ENCODE results near the gene NUDT14. TPM values are rescaled to one million over a fixed set of nuclear protein-coding genes. Genes with fewer than 3 reads are reported as not detected.

NUDT14 gene
- total RNA-seq, 1 donor from 2014 or later = 27.1 TPM

DNA sequence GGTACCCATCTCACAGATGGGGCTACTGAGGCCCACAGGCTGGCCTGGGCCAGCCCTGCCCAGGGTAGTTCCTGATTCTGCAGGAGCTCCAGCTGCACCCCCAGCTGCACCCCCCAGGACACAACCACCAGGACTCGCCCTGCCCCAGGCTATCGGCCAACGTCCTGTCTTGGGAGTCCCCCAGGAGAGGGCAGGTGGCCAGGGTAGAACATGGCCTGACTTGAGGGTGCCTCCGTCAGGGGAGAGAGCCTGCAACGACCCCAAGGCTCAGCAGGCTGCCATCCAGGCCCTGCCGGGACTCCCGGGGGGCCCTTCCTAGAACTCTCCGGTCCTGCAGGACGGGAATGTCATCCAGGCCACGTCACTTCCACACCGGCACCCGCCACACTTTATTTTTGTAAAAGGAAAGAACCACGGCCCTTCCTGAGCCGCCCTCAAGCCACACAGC, 28.3 kb downstream of the NUDT14 start:
- DNase-seq (ENCODE audit: low spot score) = no peak
- intact Hi-C loops (cut with DNase I) = no loop called here

- intact Hi-C loops (cut with DNase I) = no loop called here
- DNase-seq (ENCODE audit: low spot score) = no peak
Measured at GRCh38 chr14:105151838-105152793, 29.0 kb downstream of the NUDT14 start.

DNA sequence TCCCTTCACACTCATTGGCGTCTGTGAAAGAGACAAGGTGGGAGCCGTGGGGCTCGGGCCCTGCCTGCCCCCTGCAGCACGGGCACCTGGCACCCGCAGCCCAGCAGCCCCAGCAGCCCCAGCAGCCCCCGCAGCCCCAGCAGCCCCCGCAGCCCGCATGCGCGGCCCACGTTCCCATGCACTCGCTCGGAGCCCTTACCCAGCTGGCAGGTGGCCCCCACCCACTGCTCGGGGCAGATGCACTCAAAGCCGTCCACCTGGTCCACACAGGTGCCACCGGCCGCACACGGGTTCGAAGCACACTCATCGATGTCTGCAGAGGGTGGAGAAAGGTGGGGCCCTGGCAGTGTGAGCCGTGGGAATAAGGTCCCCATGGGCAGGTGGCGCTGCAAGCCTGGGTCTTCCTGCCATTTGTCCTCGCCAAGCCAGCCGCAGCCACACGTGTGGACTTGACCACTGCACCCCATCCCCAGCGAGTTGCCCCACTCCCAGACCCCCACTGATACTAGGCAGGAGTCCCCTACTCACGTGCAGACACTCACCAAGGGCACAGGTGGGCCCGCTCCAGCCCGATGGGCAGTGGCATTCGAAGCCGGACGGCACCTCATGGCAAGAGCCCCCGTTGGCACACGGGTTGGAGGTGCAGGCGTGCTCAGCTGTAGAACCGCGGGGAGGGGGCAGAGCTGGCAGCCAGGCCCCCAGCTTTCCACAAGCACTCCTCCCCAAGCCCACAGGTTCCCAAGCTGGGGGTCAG, 29.9 kb downstream of the NUDT14 start:
- DNase-seq (ENCODE audit: low spot score) = no peak
- intact Hi-C loops (cut with DNase I) = no loop called here

DNA sequence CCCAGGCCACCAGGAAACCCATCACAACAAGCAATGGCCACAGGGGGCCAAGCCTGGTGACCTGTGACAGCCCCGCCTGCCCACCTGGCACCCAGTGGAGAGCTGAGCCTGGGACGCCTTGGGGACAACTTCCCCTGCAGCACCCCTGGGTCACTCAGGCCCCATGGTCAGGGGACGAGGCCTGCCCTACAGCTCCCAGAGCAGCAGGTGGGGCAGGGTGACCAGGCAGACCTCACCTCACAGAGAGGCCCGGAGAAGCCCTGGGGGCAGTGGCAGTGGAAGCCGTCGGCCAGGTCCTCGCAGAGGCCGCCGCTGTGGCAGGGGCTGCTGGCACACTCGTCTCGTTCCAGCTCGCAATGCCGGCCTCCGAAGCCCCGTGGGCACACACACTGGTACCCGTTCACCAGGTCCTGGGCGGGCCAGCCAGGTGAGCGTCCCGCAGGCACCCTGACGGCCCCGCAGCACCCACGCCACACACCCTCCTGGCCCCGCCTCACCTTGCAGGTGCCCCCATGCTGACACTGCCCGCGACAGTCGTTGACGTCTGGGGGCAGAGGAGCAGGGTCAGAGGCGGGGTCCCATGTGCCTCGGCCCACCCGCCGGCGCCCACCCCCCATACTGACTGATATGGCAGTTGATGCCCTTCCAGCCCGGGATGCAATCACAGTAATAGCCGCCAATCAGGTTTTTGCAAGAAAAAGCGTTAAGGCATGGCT, 30.6 kb downstream of the NUDT14 start:
- DNase-seq (ENCODE audit: low spot score) = no peak
- intact Hi-C loops (cut with DNase I) = no loop called here

DNA sequence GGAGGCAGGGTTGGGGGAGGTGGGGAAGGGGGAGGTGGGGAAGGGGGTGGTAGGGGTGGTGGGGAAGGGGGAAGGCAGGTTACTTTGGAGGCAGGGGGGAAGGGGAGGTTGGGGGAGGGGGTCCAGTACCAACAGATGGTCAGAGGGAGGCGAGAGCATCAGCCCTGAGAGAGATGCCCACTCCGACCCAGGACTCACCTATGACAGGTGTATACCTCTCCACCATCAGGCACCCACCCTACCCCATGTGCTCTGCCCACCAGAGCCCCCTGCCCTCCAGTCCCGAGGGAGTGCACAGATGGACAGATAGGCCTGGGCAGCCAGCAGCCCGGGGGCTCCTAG, 31.1 kb downstream of the NUDT14 start:
- intact Hi-C loops (cut with DNase I) = no loop called here
- DNase-seq (ENCODE audit: low spot score) = no peak

GRCh38 chr14:105149146-105149781, 31.8 kb downstream of the NUDT14 start:
- DNase-seq (ENCODE audit: low spot score) = no peak
- intact Hi-C loops (cut with DNase I) = no loop called here

- intact Hi-C loops (cut with DNase I) = no loop called here
- no peak for DNase-seq (ENCODE audit: low spot score)
Measured at GRCh38 chr14:105148604-105149145, 32.4 kb downstream of the NUDT14 start.

DNA sequence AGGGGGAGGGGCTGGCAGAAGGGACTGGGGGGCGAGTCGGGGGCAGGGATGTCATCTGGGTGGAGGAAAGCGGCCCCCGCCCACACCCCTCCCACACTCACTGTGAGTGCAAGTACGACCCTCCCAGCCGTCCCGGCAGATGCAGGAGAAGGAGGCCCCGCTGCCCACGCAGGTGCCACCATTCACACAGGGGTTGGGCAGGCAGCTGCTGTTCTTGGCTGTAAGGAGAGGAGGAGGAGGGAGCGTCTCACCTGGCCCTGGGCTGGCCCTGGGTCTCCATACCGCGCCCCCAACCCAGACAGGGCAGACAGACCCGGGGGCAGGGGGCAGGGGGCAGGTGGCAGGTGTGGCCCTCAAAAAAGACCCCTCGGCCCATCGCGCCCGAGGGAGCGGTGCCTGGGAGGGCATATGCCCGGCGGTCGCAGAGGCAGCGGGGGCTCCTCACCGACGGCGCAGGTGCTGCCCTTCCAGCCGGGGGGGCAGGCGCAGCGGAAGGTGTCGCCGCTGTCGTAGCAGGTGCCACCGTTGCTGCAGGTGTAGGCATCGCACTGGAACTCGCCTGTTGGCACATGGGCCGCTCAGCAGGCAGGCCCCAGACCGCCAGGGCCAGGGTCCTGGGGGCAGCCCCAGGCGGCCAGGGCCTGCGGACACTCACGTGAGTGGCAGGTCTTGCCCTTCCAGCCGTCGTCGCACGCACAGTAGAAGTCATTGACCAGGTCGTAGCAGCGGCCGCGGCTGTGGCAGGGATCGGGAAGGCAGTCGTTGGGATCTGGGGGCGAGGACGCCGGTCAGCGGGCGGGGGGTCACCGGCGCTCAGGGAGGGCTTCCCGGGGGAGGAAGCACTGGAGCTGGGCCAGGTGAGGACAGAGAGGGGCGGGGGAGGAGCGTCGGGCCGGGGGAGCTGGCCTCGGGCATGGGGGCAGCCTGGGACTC, 33.2 kb downstream of the NUDT14 start:
- no peak for DNase-seq (ENCODE audit: low spot score)
- intact Hi-C loops (cut with DNase I) = no loop called here

DNA sequence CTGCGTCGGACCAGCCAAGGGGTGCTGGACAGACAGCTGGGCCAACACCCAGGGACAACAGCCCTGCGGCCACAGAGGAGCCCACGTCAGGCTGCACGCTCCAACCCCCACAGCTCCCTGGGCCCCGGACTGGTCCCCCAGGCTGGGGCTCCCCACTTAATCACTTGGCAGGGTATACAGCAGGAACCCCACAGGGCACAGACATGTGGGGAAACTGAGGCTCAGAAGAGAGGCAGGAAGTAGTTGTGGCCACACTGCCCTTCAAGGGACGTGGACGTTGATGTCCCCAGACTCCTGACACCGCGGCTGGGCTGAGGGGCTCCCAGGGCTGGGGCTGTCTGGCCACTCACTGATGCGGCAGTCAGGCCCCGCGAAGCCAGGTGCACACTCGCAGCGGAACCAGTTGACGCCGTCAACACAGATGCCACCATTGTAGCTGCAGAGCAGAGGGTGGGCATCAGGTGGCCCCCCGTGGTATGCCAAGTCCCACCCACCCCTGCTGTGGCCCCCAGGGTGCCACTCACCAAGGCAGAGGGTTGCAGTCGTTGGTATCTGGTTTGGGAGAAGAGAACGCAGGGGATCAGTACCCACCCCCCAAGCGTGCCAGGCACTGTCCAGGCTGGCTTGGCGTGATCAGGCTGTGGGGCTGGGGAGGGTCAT, 34.0 kb downstream of the NUDT14 start:
- intact Hi-C loops (cut with DNase I) = no loop called here
- DNase-seq (ENCODE audit: low spot score) = no peak

DNA sequence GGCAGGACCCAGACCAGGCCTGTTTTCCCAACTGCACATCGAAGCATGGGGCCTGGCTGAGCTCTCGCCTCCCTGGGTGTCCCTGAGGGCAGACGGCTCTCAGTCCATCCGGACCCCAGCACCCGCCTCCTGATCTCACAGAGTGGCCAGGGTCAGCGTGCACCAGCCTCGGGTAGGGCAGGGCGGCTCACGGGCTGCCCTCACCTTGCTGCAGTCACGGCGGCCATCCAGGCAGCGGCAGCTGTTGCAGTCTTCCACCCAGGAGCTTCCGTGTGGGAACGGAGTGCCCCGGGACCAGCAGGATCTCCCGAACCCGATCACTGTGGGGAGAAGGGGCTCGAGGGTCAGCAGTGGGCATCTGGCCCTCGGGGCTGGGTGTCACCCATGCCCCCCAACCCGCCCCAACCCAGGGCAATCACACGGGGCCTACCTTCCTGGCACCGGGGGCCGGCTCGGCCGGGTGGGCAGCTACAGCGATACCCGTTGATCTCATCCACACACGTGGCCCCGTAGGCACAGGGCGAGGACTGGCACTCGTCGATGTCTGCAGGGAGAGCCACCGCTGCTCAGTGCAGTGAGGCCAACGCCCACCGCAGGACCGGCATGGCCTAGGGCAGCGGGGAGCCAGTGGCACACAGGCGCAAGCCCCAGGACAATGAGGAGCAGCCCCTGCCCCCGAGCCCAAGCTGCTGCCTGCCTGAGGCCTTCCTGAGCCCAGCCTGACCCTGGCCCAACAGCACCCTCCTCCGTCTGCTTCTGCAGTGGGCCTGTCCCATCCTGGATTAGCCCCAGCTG, 34.7 kb downstream of the NUDT14 start:
- no peak for DNase-seq (ENCODE audit: low spot score)
- intact Hi-C loops (cut with DNase I) = no loop called here

- DNase-seq (ENCODE audit: low spot score) = no peak
- intact Hi-C loops (cut with DNase I) = no loop called here
Measured at GRCh38 chr14:105145381-105146180, 35.5 kb downstream of the NUDT14 start.

- DNase-seq (ENCODE audit: low spot score) = no peak
- intact Hi-C loops (cut with DNase I) = no loop called here
Measured at GRCh38 chr14:105144666-105145380, 36.3 kb downstream of the NUDT14 start.

- DNase-seq (ENCODE audit: low spot score) = no peak
Measured at GRCh38 chr14:105144026-105144665, 37.0 kb downstream of the NUDT14 start.

DNA sequence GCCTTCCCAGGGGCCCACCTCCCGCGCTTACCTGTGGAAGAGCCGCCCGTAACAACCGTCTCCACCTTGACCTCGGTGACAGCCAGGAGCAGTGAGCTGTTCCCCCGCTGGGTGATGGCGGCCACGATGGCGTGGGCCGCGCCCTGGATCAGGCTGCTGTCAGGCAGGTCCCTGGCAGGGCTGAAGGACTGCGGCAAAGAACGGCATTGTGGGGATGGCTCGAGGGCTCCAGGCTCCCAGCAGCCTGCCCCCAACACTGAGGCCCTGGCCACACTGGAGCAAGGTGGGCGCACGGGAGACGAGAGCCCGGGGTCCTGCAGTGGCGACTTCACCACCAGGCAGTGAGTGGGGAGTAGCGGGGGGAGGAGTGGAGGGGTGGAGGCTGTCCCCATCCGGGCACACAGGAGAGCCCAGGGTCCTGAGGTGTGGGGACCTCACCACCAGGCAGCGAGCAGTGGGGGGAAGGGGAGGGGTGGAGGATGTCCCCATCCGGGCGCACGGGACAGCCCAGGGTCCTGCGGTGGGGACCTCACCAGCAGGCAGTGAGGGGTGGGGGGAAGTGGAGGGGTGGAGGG, 37.6 kb downstream of the NUDT14 start:
- no peak for DNase-seq (ENCODE audit: low spot score)
- intact Hi-C loops (cut with DNase I) = no loop called here

More at GRCh38 chr14:105144026-105144665, 37.0 kb downstream of the NUDT14 start:
- intact Hi-C loops (cut with DNase I) = no loop called here

All from cardiac septum (tissue), 1 donor.